ENCODE data around the gene MAD1L1.

The MAD1L1 gene

GRCh38 chr7:2232766-2233520, at the start of gene MAD1L1:
Gene MAD1L1, minus strand, starts transcription at chr7:2232945. Its CDS starts 2,812 bp downstream, at chr7:2230133.
- Histone ChIP-seq H3K9me3 (ENCODE audit: control insufficient read depth, insufficient read depth, low read depth, low read length) (no peaks in the 10 kb centered on the region), H3K27ac (ENCODE audit: extremely low read depth, low read depth, low read length) (peak within 1 kb of the TSS; percentile 67), H3K36me3 (ENCODE audit: control insufficient read depth in 2 of 2, insufficient read depth in 1 of 2, low read length in 2 of 2) (peaks cover 29 to 58% of the 10 kb centered on the region in 2 experiments), H3K4me3 (ENCODE audit: low read depth, low read length) (peak within 1 kb of the TSS; percentile 63), H3K4me1 (ENCODE audit: control insufficient read depth, insufficient read depth, low read length) (peaks cover 2% of the 10 kb centered on the region; the same call in 1 of the 2 replicates)
- ChIA-PET CTCF (interaction anchor here (0.6 to 2.8 kb wide), 4 partner anchors 8 to 436 kb away, joined by 3 to 7 read pairs (median 4); partner anchors contain the start of genes MRM2 and NUDT1), POLR2A (interaction anchor here (1.4 to 2.6 kb wide), 2 partner anchors 8 to 9 kb away, joined by 6 to 25 read pairs; partner anchors contain the start of genes MRM2 and NUDT1)
- TF ChIP-seq ZNF571 (tag by site-specific recombination; IDR thresholded peaks at IDR 0.05) (no peak), HOXD13 (CRISPR knock-in tag; IDR thresholded peaks at IDR 0.05; ENCODE audit: borderline replicate concordance) (no peak), HOXC10 (CRISPR knock-in tag; IDR thresholded peaks at IDR 0.05) (no peak), PATZ1 (tag by site-specific recombination; IDR thresholded peaks at IDR 0.05) (peak; percentile 73), KLF8 (tag by site-specific recombination; IDR thresholded peaks at IDR 0.05) (0 out of 2 replicates have a peak, but pooled peaks have one; percentile 46), SETDB1 (IDR thresholded peaks at IDR 0.05; ENCODE audit: insufficient read length, low read length) (no peak), ZNF341 (tag by site-specific recombination; IDR thresholded peaks at IDR 0.05; ENCODE audit: low read depth) (peak; percentile 62; the same call in 1 of the 2 replicates), ZNF155 (tag by site-specific recombination; IDR thresholded peaks at IDR 0.05) (no peak), ZNF654 (tag by site-specific recombination; IDR thresholded peaks at IDR 0.05; ENCODE audit: low read depth) (no peak), ZSCAN23 (tag by site-specific recombination; IDR thresholded peaks at IDR 0.05) (no peak), ZNF792 (tag by site-specific recombination; IDR thresholded peaks at IDR 0.05) (no peak), ZNF514 (tag by site-specific recombination; IDR thresholded peaks at IDR 0.05) (no peak), ZNF350 (tag by site-specific recombination; IDR thresholded peaks at IDR 0.05) (no peak), ZNF280C (tag by site-specific recombination; IDR thresholded peaks at IDR 0.05) (no peak), GLIS1 (tag by site-specific recombination; IDR thresholded peaks at IDR 0.05) (peak; percentile 88), ZNF311 (tag by site-specific recombination; IDR thresholded peaks at IDR 0.05; ENCODE audit: borderline replicate concordance) (no peak), ZNF362 (tag by site-specific recombination; IDR thresholded peaks at IDR 0.05) (no peak), ZNF549 (tag by site-specific recombination; IDR thresholded peaks at IDR 0.05) (no peak), ZNF621 (tag by site-specific recombination; IDR thresholded peaks at IDR 0.05) (no peak), ZNF133 (tag by site-specific recombination; IDR thresholded peaks at IDR 0.05) (no peak), ZNF211 (tag by site-specific recombination; IDR thresholded peaks at IDR 0.05; ENCODE audit: low read depth) (no peak), SP7 (tag by site-specific recombination; IDR thresholded peaks at IDR 0.05) (peak; percentile 49), ZNF48 (tag by site-specific recombination; IDR thresholded peaks at IDR 0.05) (no peak), KLF10 (tag by site-specific recombination; IDR thresholded peaks at IDR 0.05) (0 out of 2 replicates have a peak, but pooled peaks have one; percentile 13), ZNF747 (tag by site-specific recombination; IDR thresholded peaks at IDR 0.05) (no peak), ZBTB1 (tag by site-specific recombination; IDR thresholded peaks at IDR 0.05) (no peak), MZF1 (tag by site-specific recombination; IDR thresholded peaks at IDR 0.05; ENCODE audit: borderline replicate concordance) (no peak), ZSCAN16 (tag by site-specific recombination; IDR thresholded peaks at IDR 0.05) (no peak), ZNF513 (tag by site-specific recombination; IDR thresholded peaks at IDR 0.05) (no peak), ZNF449 (tag by site-specific recombination; IDR thresholded peaks at IDR 0.05) (no peak), ZNF701 (tag by site-specific recombination; IDR thresholded peaks at IDR 0.05) (no peak)

All from HEK293 (cell line).